K562 (cell line): ENCODE results near the gene JADE3. TPM values are rescaled to one million over a fixed set of nuclear protein-coding genes. Genes with fewer than 3 reads are reported as not detected.

ENCODE experiments used
- ATAC-seq: fragments of 200-7000 bp; cut with Tn5 transposase; 3 replicates; pipeline ENCODE4 v1.9.1; 2020; ENCODE audit warnings: moderate library complexity
- BruUV-seq: library from RNA; stranded (reverse); fragments of 400-500 nt; replicated peaks from 2 replicates; lab custom pipeline; 2021; lab: Mats Ljungman, UMichigan
- CTCF ChIA-PET: fragments of 300-600 bp; formaldehyde crosslinking; extraction: SDS; loops from one replicate; lab custom pipeline; 2021; ENCODE audit warnings: low intra/inter-chr PET ratio; lab: Yijun Ruan, JAX
- POLR2A ChIA-PET: fragments of 300-600, 350-650 bp; sonication (Branson Sonifier 250); formaldehyde crosslinking; extraction: SDS; loops from one replicate; lab custom pipeline; 2021; ENCODE audit warnings: antibody characterized with exemption, inconsistent platforms; lab: Yijun Ruan, JAX
- DNase-seq, 4 experiments: peaks; one replicate each; pipeline versions ENCODE4 v3.0.0 to v3.0.0-alpha.2; 2011 to 2018; ENCODE audit warnings: low spot score in 3 of 4, mixed read lengths in 3 of 4; ENCODE audit errors: extremely low read depth in 1 of 4
- FAIRE-seq: peaks from 2 replicates; lab custom pipeline; 2011; peaks lifted over from hg19 to GRCh38; lab: Jason Lieb, UNC
- H2AFZ ChIP-seq: 2 replicates; pipeline ENCODE4 v1.6.0; 2011; ENCODE audit warnings: low read depth, low read length, control low read depth, inconsistent platforms
- H3K27ac ChIP-seq: fragments of 200-600 bp; 3 replicates; pipeline ENCODE4 v1.8.0; 2011; ENCODE audit warnings: low read depth, mild to moderate bottlenecking, control low read depth, inconsistent platforms, low read length, moderate library complexity, mixed read lengths; ENCODE audit errors: extremely low read depth
- H3K27me3 ChIP-seq, 2 experiments: fragments of 300-600 bp in 1 of 2; 2 replicates in 1 of 2; 3 replicates in 1 of 2; pipeline versions ENCODE4 v1.6.0 to v1.8.0; 2011; ENCODE audit warnings: inconsistent platforms in 2 of 2, low read length in 2 of 2, mild to moderate bottlenecking in 1 of 2, mixed read lengths in 1 of 2, moderate library complexity in 1 of 2; ENCODE audit not compliant: control insufficient read depth in 2 of 2, insufficient read depth in 2 of 2
- H3K36me3 ChIP-seq: fragments of 300-600 bp; 3 replicates; pipeline ENCODE4 v1.8.0; 2011; ENCODE audit warnings: mild to moderate bottlenecking, low read length, inconsistent platforms; ENCODE audit not compliant: control insufficient read depth, insufficient read depth
- H3K4me1 ChIP-seq, 2 experiments: fragments of 200-600 bp in 1 of 2; replicated peaks in 1 of 2; 2 replicates in 1 of 2; 3 replicates in 1 of 2; pipeline versions ENCODE4 v1.5.1 to v1.8.0; 2011; ENCODE audit warnings: inconsistent platforms in 2 of 2, low read length in 2 of 2, mild to moderate bottlenecking in 1 of 2, mixed read lengths in 1 of 2, moderate library complexity in 1 of 2; ENCODE audit not compliant: control insufficient read depth in 2 of 2, insufficient read depth in 2 of 2
- H3K4me2 ChIP-seq: 2 replicates; pipeline ENCODE4 v1.6.1; 2011; ENCODE audit warnings: low read length, control low read depth, inconsistent platforms, mixed read lengths; ENCODE audit not compliant: insufficient read depth
- H3K4me3 ChIP-seq: fragments of 200-600 bp; sonication (generic), shearing (Covaris generic); 2 replicates; pipeline ENCODE4 v1.5.1; 2016; ENCODE audit warnings: control low read depth, inconsistent platforms
- H3K79me2 ChIP-seq: fragments of 200-600 bp; 3 replicates; pipeline ENCODE4 v1.8.0; 2011; ENCODE audit warnings: low read length, inconsistent platforms; ENCODE audit not compliant: control insufficient read depth, insufficient read depth
- H3K9ac ChIP-seq, 2 experiments: 2 replicates each; pipeline versions ENCODE4 v1.6.0 to v1.6.1; 2011; ENCODE audit warnings: low read depth in 2 of 2, low read length in 2 of 2, control low read depth in 1 of 2, inconsistent platforms in 1 of 2, mild to moderate bottlenecking in 1 of 2, mixed read lengths in 1 of 2; ENCODE audit not compliant: insufficient read depth in 1 of 2
- H3K9me1 ChIP-seq: one replicate; pipeline ENCODE4 v1.6.0; 2011; ENCODE audit warnings: inconsistent platforms, mild to moderate bottlenecking, low read length, moderate library complexity; ENCODE audit not compliant: control insufficient read depth, insufficient read depth
- H3K9me3 ChIP-seq: replicated peaks from 2 replicates; pipeline ENCODE4 v1.5.1; 2011; ENCODE audit warnings: low read depth, low read length, inconsistent platforms; ENCODE audit not compliant: control insufficient read depth, insufficient read depth
- H4K20me1 ChIP-seq: replicated peaks from 2 replicates; pipeline ENCODE4 v1.6.1; 2011; ENCODE audit warnings: low read length, inconsistent platforms, mixed read lengths; ENCODE audit not compliant: control insufficient read depth, insufficient read depth
- CREM ChIP-seq: IDR thresholded peaks from 2 replicates; pipeline ENCODE4 v1.6.1; 2014; ENCODE audit warnings: antibody characterized with exemption, low read depth
- ZNF764 ChIP-seq: fragments of 250-450 bp; sonication (Bioruptor Pico); IDR thresholded peaks from 2 replicates; pipeline ENCODE4 v1.4.0; 2020; ENCODE audit warnings: low read depth, mild to moderate bottlenecking, moderate library complexity
- ZSCAN32 ChIP-seq: fragments of 450-650 bp; formaldehyde crosslinking; IDR thresholded peaks from 2 replicates; pipeline ENCODE4 v1.4.0; 2020; ENCODE audit warnings: mild to moderate bottlenecking, moderate library complexity
- WGBS: fragments of 100-300 bp; shearing (Covaris generic); methylation state at CpG from one replicate; pipeline ENCODE4 v1.1.6; 2016; ENCODE audit warnings: low coverage, mixed read lengths; ENCODE audit not compliant: insufficient coverage; ENCODE audit errors: missing lambda C conversion rate; 5-methylcytosine and 5-hydroxymethylcytosine counted together
- in situ Hi-C: fragments of 300-500 bp; cut with MboI; formaldehyde crosslinking; loops from 4 replicates; pipeline ENCODE4 v1.15.0; 2018; ENCODE audit warnings: inconsistent platforms, mixed read lengths
- intact Hi-C: fragments of 100-400 bp; cut with micrococcal nuclease; formaldehyde crosslinking; loops from 2 replicates; pipeline ENCODE4 v1.14.2; 2022
- polyA plus RNA-seq, 8 experiments: library from polyadenylated mRNA; depleted of rRNA in 4 of 8; stranded (reverse) in 5 of 8; unstranded in 3 of 8; fragments of >200 nt; fragmentation: Nextera tagmentation in 2 of 8; fragmentation: Illumina TruSeq in 1 of 8; extraction: Ambion mirVana in 2 of 8; extraction: Trizol in 1 of 8; gene quantifications; 2 replicates each; pipeline versions ENCODE4 v1.2.1 to v1.2.3, GENCODE V29; 2011 to 2014; ENCODE audit warnings: inconsistent platforms in 1 of 8, missing spikeins in 1 of 8
- total RNA-seq, 7 experiments: library from RNA; depleted of rRNA in 6 of 7; stranded (reverse); fragments of >200 nt in 6 of 7; fragmentation: Illumina TruSeq in 2 of 7; extraction: Trizol in 2 of 7; gene quantifications; 2 replicates each; pipeline versions ENCODE4 v1.2.1 to v1.2.3, GENCODE V29; 2011 to 2021; ENCODE audit warnings: low replicate concordance in 1 of 7

JADE3 gene
- total and polyA plus RNA-seq, 9 of the 15 experiments (the other 6 are each of a cell fraction or from before 2014, with no cell fraction given) = 2.6 to 10.0 (median 7.0) TPM

DNA sequence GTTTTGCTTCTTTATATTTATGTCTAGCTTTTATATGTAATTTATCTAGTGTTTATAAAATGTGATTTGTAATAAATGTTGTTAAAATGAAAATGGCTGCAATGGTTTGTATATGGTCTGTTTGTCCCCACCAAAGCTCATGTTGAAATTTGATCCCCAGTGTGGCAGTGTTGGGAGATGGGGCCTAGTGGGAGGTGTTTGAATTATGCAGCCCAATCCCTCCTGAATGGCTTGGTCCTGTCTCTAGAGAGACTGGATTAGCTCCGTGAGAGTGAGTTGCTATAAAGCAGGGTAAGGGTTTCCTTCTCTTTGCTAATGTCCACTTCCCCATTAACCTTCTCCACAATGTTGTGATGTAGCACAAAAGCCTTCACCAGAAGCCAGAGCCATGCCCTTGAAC, 30.0 kb upstream of the JADE3 start:
- H3K27me3 ChIP-seq = no peaks in the 10 kb centered on the region
- peak in 1 of 4 experiments; percentile 4 for DNase-seq
- in situ Hi-C loops = no loop called here
- ChIA-PET POLR2A (no interaction called here), CTCF (no interaction called here)
- no peak overlapping the region for H2AFZ ChIP-seq
- no peaks in the 10 kb centered on the region for H3K9me1 ChIP-seq
- H3K4me1 ChIP-seq = no peaks in the 10 kb centered on the region
- no TSS peak for BruUV-seq
- TF ChIP-seq ZSCAN32 = no peak
- FAIRE-seq = no peak
- no peaks in the 10 kb centered on the region for H3K79me2 ChIP-seq
- no peaks in the 10 kb centered on the region for H4K20me1 ChIP-seq
- H3K9ac ChIP-seq = no peak overlapping the region
- H3K4me3 ChIP-seq = no peak overlapping the region
- no peak for ATAC-seq
- H3K9me3 ChIP-seq = no peaks in the 10 kb centered on the region
- no peak overlapping the region for H3K27ac ChIP-seq
- intact Hi-C loops = no loop called here
- no peaks in the 10 kb centered on the region for H3K36me3 ChIP-seq
- H3K4me2 ChIP-seq = no peak overlapping the region
- WGBS = 8% methylated on average over 1 of the region's 1 CpG

DNA sequence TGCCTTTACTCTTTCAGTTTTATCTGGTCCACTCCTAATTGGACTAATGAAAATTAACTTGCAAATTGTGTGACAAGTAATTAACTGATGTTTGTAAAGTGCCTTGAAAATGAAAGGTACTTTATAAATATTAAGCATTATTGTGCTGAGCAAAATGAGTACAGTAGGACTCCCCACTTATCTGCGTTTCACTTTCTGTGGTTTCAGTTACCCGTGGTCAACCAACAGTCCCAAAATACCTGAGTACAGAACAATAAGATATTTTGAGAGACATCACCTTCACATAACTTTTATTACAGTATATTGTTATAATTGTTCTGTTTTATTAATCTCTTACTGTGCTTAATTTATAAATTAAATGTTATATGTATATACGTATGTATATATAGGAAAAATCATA, 27.4 kb upstream of the JADE3 start:
- POLR2A ChIA-PET = no interaction called here
- H3K4me2 ChIP-seq = no peak overlapping the region

More for the DNA sequence above, 27.4 kb upstream of the JADE3 start:
- no peak overlapping the region for H3K27ac ChIP-seq
- H3K9me3 ChIP-seq = no peaks in the 10 kb centered on the region
- no peak overlapping the region for H3K9ac ChIP-seq
- no peaks in the 10 kb centered on the region for H3K4me1 ChIP-seq
- no peaks in the 10 kb centered on the region for H3K27me3 ChIP-seq
- CTCF ChIA-PET = no interaction called here
- intact Hi-C loops = no loop called here
- in situ Hi-C loops = no loop called here
- TF ChIP-seq CREM = no peak
- no peak for TF ChIP-seq ZNF764
- TF ChIP-seq, all 486 proteins: peak for 0
- no peak for ATAC-seq
- H3K4me3 ChIP-seq = no peak overlapping the region
- no peaks in the 10 kb centered on the region for H3K9me1 ChIP-seq
- no peaks in the 10 kb centered on the region for H3K79me2 ChIP-seq
- H3K36me3 ChIP-seq = no peaks in the 10 kb centered on the region
- no peak overlapping the region for H2AFZ ChIP-seq
- BruUV-seq = no TSS peak
- no peaks in the 10 kb centered on the region for H4K20me1 ChIP-seq
- FAIRE-seq = no peak
- WGBS = 29% methylated on average over 3 of the region's 3 CpGs
- DNase-seq = no peak
